GM19035 (cell line): Measurements from ENCODE around the gene FOXP1.

Source experiments
- ATAC-seq: cut with Tn5 transposase; IDR thresholded peaks from one replicate; pipeline ENCODE4 v1.9.1; 2021; ENCODE audit not compliant: unreplicated experiment

FOXP1 gene

DNA sequence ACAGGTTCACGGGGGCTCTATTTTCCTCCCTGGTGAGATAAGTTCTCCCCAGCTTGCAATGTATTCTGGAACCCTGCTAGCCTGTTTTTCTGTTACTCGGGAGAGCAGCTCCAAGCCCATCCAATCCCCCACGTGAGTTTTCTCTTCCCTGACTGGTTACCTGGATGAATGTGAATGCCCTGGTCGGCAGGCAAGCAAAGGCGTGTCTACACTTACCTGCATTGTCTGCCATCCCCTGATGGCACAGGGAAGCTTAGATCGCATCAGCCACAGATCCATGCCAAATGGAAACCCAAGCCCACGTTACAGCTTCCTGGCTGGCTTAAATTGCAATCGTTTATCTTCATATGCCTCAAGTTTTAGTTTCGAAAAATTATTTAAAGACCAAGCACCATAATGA is 149.9 kb downstream of the FOXP1 start:
- ATAC-seq: no peak

DNA sequence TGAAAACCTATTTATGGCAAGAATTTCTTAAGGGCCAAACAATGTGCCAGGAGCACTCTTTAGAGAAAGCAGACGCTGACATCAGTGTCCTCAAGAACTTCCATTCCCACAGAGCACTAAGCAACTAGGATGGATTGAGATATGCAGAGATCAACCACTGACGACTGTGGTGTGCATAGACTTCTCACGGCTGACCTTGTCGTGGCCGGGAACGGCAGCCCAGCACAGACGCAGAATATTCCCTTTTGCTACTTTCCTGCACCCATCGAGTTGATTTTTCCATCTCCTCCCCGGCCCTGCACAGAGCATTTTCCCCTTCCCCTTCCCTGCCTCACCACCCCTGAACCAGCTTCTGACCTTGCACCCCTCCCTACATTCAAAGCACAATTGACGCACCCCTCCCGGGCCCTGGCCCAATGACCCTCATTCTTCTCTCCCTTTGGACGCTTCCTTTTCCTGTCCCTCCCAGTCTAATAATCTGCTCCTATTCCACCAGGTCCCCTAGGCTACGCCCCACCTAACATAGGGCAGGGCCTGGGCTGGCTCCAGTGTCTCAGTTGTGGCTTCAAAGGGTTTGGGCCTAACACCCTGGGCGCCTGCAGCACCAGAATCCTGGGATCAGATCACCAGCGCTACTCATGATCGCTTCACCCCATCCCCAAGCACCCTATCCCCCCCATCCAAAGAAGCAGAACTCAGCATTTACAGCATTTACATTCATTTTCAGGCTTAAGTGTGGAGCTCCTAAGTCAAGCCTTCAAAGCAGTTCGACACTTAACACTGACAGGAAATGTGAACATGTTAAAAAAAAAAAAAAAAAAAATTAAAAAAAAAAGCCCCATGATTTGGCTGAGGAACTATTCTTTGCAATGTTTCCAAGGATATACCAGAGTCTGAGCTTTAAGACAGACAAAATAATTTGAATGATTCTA is 151.2 kb downstream of the FOXP1 start:
- no peak for ATAC-seq

- no peak for ATAC-seq
Observed at GRCh38 chr3:71430941-71431552, 152.5 kb downstream of the FOXP1 start.

GRCh38 chr3:71429597-71429988 is 153.9 kb downstream of the FOXP1 start:
- no peak for ATAC-seq

DNA sequence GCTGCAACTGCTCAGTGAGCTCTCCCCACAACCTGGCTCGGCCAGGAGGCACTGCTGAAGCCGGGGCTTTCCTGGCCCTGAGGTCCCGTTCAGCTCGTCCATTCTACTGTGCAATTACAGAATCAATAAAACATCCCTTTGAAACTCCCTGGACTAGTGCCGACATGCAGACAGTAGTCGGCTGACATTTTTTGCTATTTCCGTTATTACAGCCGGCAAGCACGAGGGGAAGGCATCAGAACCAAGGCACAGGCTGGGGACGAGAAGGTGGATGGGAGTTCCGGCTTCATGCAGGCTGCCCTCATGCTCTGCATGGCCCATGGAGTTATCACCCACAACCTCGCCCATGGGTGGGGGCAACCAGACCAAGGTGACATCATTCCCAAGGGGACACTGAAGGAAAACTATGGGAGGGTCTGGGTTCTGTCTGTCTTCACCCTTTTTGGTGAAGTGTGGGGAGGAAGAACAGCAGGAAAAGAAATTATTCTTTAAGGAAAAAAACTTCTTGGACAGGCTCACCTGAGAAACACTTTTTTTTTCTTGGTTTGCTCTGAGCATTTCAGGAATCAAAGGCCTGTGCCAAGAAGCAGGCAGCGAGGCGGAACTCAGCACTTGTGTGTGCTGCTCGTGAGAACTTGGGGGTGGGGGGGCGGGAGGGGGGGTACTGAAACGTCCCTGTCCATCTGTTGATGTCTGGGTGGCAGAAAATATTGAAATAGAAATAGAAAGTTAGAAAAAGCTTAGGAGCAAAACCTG is 154.5 kb downstream of the FOXP1 start:
- no peak for ATAC-seq

DNA sequence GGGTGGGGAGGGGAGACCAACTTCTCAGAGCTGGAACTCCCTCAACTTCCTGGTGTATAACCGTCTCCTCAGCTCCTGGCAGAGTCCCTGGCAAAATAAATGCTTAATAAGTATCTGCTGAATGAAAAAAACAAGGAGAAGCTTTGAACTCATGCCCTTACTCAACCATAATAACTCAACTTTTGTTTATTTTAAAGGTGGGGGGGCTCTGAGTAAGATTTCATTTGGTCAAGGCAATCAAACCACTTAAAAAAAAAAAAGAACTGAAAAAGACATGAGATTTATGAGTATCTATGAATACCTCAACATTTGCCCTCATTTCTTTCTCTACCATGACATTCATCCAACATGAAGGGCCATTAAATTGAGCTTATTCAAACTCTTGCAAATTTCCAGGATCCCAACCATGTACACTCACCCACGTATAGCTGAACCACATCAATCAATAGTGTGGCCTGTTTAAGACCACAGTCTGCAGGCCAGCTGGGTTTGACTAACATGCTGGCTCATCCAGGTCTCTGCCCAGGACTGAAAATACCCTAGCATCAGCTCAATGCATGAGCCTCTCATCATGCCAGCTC is 157.9 kb downstream of the FOXP1 start:
- ATAC-seq: no peak

- ATAC-seq: no peak
Observed at GRCh38 chr3:71423151-71423906, 160.2 kb downstream of the FOXP1 start.

DNA sequence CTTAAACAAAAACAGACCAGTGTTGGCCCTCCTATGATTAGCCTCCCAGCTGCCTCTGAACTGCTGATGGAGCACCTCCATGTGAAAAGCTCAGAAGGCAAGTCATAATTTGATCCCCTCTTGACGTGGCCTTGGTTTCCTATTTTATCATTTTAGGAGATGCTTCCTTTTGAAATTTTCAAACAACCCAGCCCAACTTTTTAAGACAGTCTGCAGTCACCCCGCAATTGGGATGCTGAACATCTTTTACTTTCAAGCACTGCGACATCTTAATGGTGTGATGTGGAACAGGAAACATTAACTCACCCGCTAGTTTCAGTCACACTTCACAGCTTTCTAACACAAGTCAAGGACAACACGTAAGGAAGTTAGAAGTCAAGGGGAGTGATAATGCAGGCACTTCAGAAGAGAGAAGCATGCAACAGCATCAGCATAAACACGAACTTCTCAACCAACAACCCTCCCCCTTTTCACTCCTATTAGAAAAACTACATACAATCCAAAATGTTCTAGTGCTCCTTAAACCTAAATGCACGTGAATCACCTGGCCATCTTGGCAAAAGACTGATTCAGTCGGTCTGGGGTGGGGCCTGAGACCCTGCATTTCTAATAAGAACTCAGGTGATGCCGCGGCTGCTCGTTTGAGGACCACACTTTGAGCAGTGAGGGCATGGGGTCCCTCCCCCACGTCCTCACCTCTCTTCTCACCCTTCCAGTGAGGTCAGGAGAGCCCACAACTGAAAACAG is 161.5 kb downstream of the FOXP1 start:
- peak; percentile 80 for ATAC-seq

- peak; percentile 62 for ATAC-seq
Observed at GRCh38 chr3:71421475-71421819, 162.1 kb downstream of the FOXP1 start.

DNA sequence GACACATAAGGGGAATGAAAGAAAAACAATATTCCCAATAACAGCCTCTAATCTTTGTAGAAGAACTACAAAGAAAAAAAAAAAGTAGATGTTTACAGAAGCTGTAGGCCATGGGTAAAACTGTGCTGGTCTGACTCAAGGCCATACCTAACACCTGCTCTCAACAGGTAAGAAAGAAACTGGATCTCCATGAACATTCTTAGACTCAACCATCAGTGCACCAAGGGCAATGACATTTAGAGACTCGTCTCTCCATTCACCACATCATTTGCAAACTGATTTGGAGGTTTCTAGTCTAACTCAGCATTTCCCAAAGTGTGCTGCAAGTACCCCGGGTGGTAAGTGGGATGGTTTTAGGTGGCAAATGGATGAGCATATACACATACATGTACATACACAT is 164.2 kb downstream of the FOXP1 start:
- no peak for ATAC-seq

DNA sequence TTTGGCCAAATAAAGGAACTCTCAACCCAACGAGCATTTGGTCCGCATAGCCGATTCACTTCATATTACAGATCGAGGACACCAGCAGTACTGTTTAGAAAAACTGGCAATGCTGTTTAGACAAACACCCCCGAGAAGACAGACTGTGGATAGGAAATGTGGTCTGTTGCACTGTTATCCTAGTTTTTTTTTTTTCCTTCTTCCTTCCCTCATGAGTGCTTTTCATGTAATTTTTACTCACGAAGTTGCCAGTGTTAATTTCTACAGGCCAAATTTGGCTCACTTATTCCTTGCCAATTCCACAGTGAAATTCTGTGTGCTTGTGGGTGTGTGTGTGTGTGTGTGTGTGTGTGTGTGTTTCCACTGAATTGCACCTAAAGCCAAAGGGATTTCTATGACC is 165.7 kb downstream of the FOXP1 start:
- ATAC-seq: no peak

DNA sequence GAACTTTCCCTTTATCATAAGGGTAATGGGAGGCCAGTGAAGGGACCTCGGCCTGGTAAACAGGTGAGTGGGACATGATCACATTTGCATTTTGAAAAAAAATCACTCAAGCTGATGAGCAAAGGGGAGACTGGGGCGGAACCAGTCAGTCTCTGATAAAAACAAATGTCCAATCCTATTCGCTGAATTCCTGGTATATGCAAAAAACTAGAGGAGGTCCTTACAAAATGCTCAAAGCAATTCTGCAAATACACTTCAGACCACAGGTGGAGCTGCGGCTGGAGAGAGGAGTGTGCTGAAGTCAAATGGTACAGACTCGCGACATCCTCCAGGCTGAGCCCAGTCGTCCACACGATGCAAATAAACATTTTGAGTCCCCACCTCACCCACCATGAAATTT is 166.7 kb downstream of the FOXP1 start:
- ATAC-seq: no peak

GRCh38 chr3:71415681-71416122 is 167.8 kb downstream of the FOXP1 start:
- ATAC-seq: no peak

- no peak for ATAC-seq
Observed at GRCh38 chr3:71414189-71414927, 169.2 kb downstream of the FOXP1 start.

DNA sequence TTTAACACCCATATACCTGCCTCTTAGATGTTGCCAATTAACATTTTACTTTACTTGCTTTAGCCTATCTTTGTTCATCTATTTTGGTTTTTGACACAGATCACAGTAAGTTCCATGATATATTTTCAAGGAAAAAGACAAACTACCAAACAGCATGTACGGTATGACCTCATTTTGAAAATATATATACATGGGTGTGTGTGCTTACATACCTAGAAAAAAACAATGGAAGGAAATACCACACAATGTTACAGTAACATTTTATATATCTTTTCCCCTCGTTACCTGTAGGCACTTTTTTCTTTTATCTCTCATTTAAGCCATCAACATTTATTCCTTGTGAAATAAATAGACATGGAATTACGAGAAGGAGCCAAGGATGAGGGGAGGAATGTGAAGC is 170.0 kb downstream of the FOXP1 start:
- ATAC-seq: no peak

DNA sequence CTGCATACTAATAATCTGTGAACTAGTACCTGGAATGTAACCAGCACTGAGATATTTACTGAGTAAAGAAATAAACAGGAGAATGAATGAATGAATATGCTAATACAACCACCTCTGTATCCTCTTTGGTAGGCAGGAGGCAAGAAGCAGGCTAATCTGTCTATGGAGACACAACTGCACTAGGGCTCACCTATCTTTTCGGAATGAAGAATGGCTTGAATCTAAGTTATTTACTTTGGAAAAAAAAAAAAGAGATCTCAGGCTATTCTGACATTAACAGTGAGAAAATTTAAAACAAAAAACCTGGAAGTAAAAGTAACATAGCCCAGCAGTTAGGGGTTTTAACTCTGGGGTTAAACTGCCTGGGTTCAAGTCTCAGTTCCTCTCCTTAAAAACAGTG is 174.2 kb downstream of the FOXP1 start:
- ATAC-seq: no peak

GRCh38 chr3:71408903-71409302 is 174.6 kb downstream of the FOXP1 start:
- ATAC-seq: no peak

GRCh38 chr3:71407823-71408222 is 175.7 kb downstream of the FOXP1 start:
- ATAC-seq: no peak
